Measurements from ENCODE around the gene FAM25C.
"Not testable (repeated sequence)": the region's sequence is repeated elsewhere in the genome, so short reads cannot be mapped to it uniquely, and the experiment has no call there.

The FAM25C gene

GRCh38 chr10:47947424-47947823 is 52.2 kb downstream of the FAM25C start:
- DNase-seq: not testable (repeated sequence)

Measured in CD4-positive, alpha-beta T cell treated with Interleukin-4 for 4 hours (primary cell).